ENCODE measurements around the gene KLF8. TPM values are rescaled to one million over a fixed set of nuclear protein-coding genes. Genes with fewer than 3 reads are reported as not detected.

KLF8 gene
- total RNA-seq, 1 experiment from 2014 or later, result 11.1 TPM

DNA sequence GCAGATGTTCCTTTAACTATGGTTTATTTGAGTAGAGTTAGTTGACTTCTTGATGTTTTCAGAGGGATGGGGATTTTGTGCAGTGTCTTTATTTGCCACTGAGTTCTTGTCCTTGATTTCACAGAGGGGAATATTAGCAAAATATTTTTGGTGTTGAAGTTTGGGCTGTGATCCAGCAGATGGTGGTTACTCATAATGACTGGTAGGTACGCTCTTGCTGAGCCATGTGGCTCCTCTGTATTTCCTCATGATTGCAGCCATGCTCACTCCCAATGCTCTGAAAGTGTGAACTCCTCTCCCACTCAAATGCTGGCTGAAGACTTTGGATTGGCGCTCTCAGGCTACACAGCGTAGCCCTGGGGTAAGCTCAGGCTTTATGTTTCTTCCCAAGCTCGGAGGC is 77.7 kb downstream of the KLF8 start (continued):
- TF ChIP-seq AFF4 (CRISPR knock-in tag; IDR thresholded peaks at IDR 0.05; ENCODE audit: borderline replicate concordance) (no peak), MAX (CRISPR knock-in tag; IDR thresholded peaks at IDR 0.05) (no peak), FOXP1 (CRISPR knock-in tag; IDR thresholded peaks at IDR 0.05; ENCODE audit: borderline replicate concordance) (no peak), GABPB1 (CRISPR knock-in tag; IDR thresholded peaks at IDR 0.05) (no peak), OVOL2 (CRISPR knock-in tag; IDR thresholded peaks at IDR 0.05; ENCODE audit: borderline replicate concordance) (no peak), ATF1 (CRISPR knock-in tag; IDR thresholded peaks at IDR 0.05) (no peak), ZNF138 (CRISPR knock-in tag; conservative IDR thresholded peaks at IDR 0.05) (no peak), GTF2I (CRISPR knock-in tag; conservative IDR thresholded peaks at IDR 0.05) (no peak)
- TF ChIP-seq, protein P1, sequence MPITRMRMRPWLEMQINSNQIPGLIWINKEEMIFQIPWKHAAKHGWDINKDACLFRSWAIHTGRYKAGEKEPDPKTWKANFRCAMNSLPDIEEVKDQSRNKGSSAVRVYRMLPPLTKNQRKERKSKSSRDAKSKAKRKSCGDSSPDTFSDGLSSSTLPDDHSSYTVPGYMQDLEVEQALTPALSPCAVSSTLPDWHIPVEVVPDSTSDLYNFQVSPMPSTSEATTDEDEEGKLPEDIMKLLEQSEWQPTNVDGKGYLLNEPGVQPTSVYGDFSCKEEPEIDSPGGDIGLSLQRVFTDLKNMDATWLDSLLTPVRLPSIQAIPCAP (CRISPR knock-in tag; IDR thresholded peaks at IDR 0.05), result no peak

DNA sequence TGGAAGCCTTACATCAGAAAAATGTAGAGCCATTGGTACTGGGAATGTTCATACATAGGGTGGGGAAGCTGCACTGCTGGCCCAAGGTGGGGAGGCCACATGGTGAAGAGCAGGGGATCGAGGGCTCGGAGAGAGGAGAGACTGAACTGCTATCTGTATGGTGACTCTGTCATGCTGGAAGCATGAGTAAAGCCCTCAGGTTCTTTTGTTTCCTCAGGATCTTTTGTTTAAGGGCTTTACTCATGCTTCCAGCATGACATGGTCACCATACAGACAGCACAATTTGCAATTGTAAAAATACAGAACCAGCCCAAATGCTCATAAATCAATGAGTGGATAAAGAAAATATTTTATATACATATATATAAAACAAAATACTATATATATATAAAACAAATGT is 78.4 kb downstream of the KLF8 start:
- DNase-seq (ENCODE audit: low spot score), result no peak
- no peak overlapping the region for H3K27ac Mint-ChIP-seq
- CTCF ChIA-PET, result no interaction called here
- H3K4me3 Mint-ChIP-seq, result no peak overlapping the region
- POLR2A ChIA-PET, result no interaction called here
- ATAC-seq, result no peak
- TF ChIP-seq ZNF317 (CRISPR knock-in tag; IDR thresholded peaks at IDR 0.05; ENCODE audit: borderline replicate concordance, low read depth), result no peak
- no peak for TF ChIP-seq MYBL2 (CRISPR knock-in tag; IDR thresholded peaks at IDR 0.05)
- TF ChIP-seq CREM (CRISPR knock-in tag; IDR thresholded peaks at IDR 0.05), result no peak
- TF ChIP-seq JUN (CRISPR knock-in tag; IDR thresholded peaks at IDR 0.05), result no peak
- no peak for TF ChIP-seq NFE2L1 (CRISPR knock-in tag; IDR thresholded peaks at IDR 0.05)
- no peak for TF ChIP-seq SMAD4 (CRISPR knock-in tag; IDR thresholded peaks at IDR 0.05)
- TF ChIP-seq, protein P2, sequence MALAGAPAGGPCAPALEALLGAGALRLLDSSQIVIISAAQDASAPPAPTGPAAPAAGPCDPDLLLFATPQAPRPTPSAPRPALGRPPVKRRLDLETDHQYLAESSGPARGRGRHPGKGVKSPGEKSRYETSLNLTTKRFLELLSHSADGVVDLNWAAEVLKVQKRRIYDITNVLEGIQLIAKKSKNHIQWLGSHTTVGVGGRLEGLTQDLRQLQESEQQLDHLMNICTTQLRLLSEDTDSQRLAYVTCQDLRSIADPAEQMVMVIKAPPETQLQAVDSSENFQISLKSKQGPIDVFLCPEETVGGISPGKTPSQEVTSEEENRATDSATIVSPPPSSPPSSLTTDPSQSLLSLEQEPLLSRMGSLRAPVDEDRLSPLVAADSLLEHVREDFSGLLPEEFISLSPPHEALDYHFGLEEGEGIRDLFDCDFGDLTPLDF (CRISPR knock-in tag; IDR thresholded peaks at IDR 0.05), result no peak
- no peak for TF ChIP-seq NFATC4 (CRISPR knock-in tag; IDR thresholded peaks at IDR 0.05)
- no peak for TF ChIP-seq ATF1 (CRISPR knock-in tag; IDR thresholded peaks at IDR 0.05)
- TF ChIP-seq NFYB (CRISPR knock-in tag; conservative IDR thresholded peaks at IDR 0.05; ENCODE audit: low read depth), result no peak
- no peak for TF ChIP-seq ZNF263 (CRISPR knock-in tag; IDR thresholded peaks at IDR 0.05; ENCODE audit: low read depth)
- peaks cover 6% of the 10 kb centered on the region; the same call in 1 of the 2 replicates for H3K36me3 Mint-ChIP-seq
- peaks cover 28% of the 10 kb centered on the region for H3K9me3 Mint-ChIP-seq
- no peaks in the 10 kb centered on the region for H3K4me1 Mint-ChIP-seq
- H3K27me3 Mint-ChIP-seq (ENCODE audit: low read depth), result no peaks in the 10 kb centered on the region

GRCh38 chrX:56313308-56313707 is 81.2 kb downstream of the KLF8 start:
- peaks cover 3% of the 10 kb centered on the region; the same call in 1 of the 2 replicates for H3K36me3 Mint-ChIP-seq
- H3K9me3 Mint-ChIP-seq, result peaks cover 17% of the 10 kb centered on the region
- TF ChIP-seq NFYB (CRISPR knock-in tag; conservative IDR thresholded peaks at IDR 0.05; ENCODE audit: low read depth) (no peak), USF1 (CRISPR knock-in tag; IDR thresholded peaks at IDR 0.05) (no peak), CDX4 (CRISPR knock-in tag; IDR thresholded peaks at IDR 0.05; ENCODE audit: borderline replicate concordance) (no peak), RORB (CRISPR knock-in tag; IDR thresholded peaks at IDR 0.05) (no peak), SP1 (CRISPR knock-in tag; conservative IDR thresholded peaks at IDR 0.05) (no peak), ZNF416 (CRISPR knock-in tag; IDR thresholded peaks at IDR 0.05) (no peak), OVOL2 (CRISPR knock-in tag; IDR thresholded peaks at IDR 0.05; ENCODE audit: borderline replicate concordance) (no peak)
- TF ChIP-seq, protein P2 (CRISPR knock-in tag; IDR thresholded peaks at IDR 0.05), result no peak

More at GRCh38 chrX:56313308-56313707, 81.2 kb downstream of the KLF8 start:
- Mint-ChIP-seq H3K27me3 (ENCODE audit: low read depth) (no peaks in the 10 kb centered on the region), H3K4me3 (no peak overlapping the region), H3K27ac (no peak overlapping the region), H3K4me1 (no peaks in the 10 kb centered on the region)
- no peak for ATAC-seq
- ChIA-PET CTCF (no interaction called here), POLR2A (no interaction called here)
- DNase-seq (ENCODE audit: low spot score), result no peak
